CD4-positive, alpha-beta memory T cell (primary cell): ENCODE data around the gene SLC18A3. TPM values are rescaled to one million over a fixed set of nuclear protein-coding genes. Genes with fewer than 3 reads are reported as not detected.

Source experiments
- CTCF ChIA-PET: fragments of 350-600 bp; sonication (Branson Sonifier 250); formaldehyde crosslinking; loops from one replicate; lab custom pipeline; 2021; ENCODE audit warnings: inconsistent platforms; ENCODE audit not compliant: partially characterized antibody; lab: Charles Lee
- POLR2A ChIA-PET: fragments of 350-600 bp; sonication (Branson Sonifier 250); formaldehyde crosslinking; loops from one replicate; lab custom pipeline; 2021; ENCODE audit not compliant: partially characterized antibody; lab: Charles Lee
- DNase-seq, 5 donors: peaks; one replicate each; pipeline versions ENCODE4 v3.0.0 to v3.0.0-alpha.2; 2020 to 2022; ENCODE audit warnings: mixed read lengths in 1 of 5
- H3K27ac ChIP-seq: one replicate; pipeline ENCODE4 v1.7.0; 2013; ENCODE audit warnings: low read depth, low read length
- H3K27me3 ChIP-seq: 2 replicates; pipeline ENCODE4 v1.7.0; 2013; ENCODE audit warnings: mild to moderate bottlenecking, low read length, moderate library complexity; ENCODE audit not compliant: insufficient read depth
- H3K36me3 ChIP-seq: 2 replicates; pipeline ENCODE4 v1.7.0; 2013; ENCODE audit warnings: mild to moderate bottlenecking, low read length, moderate library complexity; ENCODE audit not compliant: insufficient read depth
- H3K4me1 ChIP-seq: 2 replicates; pipeline ENCODE4 v1.7.0; 2013; ENCODE audit warnings: mild to moderate bottlenecking, low read length, moderate library complexity; ENCODE audit not compliant: insufficient read depth
- H3K4me3 ChIP-seq, 2 donors: one replicate each; pipeline ENCODE4 v1.7.0; 2013; ENCODE audit warnings: low read length in 2 of 2, mild to moderate bottlenecking in 1 of 2
- H3K9me3 ChIP-seq, 2 donors: one replicate each; pipeline ENCODE4 v1.7.0; 2013; ENCODE audit warnings: low read length in 2 of 2, control low read depth in 1 of 2; ENCODE audit not compliant: control insufficient read depth in 1 of 2
- H3K27ac Mint-ChIP-seq, 7 donors: one replicate each; pipeline ENCODE4 v1.8.0; 2020 to 2021; ENCODE audit warnings: mixed read lengths in 7 of 7, mild to moderate bottlenecking in 6 of 7, inconsistent platforms in 3 of 7, moderate library complexity in 3 of 7
- H3K27me3 Mint-ChIP-seq, 2 donors: one replicate each; pipeline ENCODE4 v1.8.0; 2020 to 2021; ENCODE audit warnings: mixed read lengths in 2 of 2
- H3K36me3 Mint-ChIP-seq, 2 donors: one replicate each; pipeline ENCODE4 v1.8.0; 2020 to 2021; ENCODE audit warnings: mixed read lengths in 2 of 2, inconsistent platforms in 1 of 2, mild to moderate bottlenecking in 1 of 2
- H3K4me1 Mint-ChIP-seq, 4 donors: one replicate each; pipeline ENCODE4 v1.8.0; 2020 to 2021; ENCODE audit warnings: mixed read lengths in 4 of 4, mild to moderate bottlenecking in 1 of 4
- H3K4me3 Mint-ChIP-seq, 8 donors: one replicate each; pipeline ENCODE4 v1.8.0; 2020 to 2021; ENCODE audit warnings: mixed read lengths in 8 of 8, mild to moderate bottlenecking in 7 of 8, moderate library complexity in 6 of 8, inconsistent platforms in 3 of 8
- H3K9me3 Mint-ChIP-seq, 8 donors: one replicate each; pipeline ENCODE4 v1.8.0; 2020 to 2021; ENCODE audit warnings: mixed read lengths in 8 of 8, mild to moderate bottlenecking in 5 of 8, inconsistent platforms in 3 of 8, moderate library complexity in 1 of 8
- intact Hi-C: fragments of 100-400 bp; cut with micrococcal nuclease; formaldehyde crosslinking; loops from one replicate; pipeline ENCODE4 v1.15.1; 2023
- polyA plus RNA-seq, 2 donors: library from polyadenylated mRNA; unstranded; fragments of 300-500 nt; fragmentation: Illumina TruSeq; gene quantifications; one replicate each; pipeline ENCODE4 v1.2.3, GENCODE V29; 2021
- total RNA-seq, 2 experiments: library from RNA; stranded (reverse); gene quantifications; one replicate each; pipeline ENCODE4 v1.2.3, GENCODE V29; 2021

The SLC18A3 gene
- total and polyA plus RNA-seq, 4 experiments from 2014 or later: not detected

- peaks cover 13 to 32% of the 10 kb centered on the region in 2 donors for H3K27me3 Mint-ChIP-seq
- H3K4me3 Mint-ChIP-seq: no peak overlapping the region
- POLR2A ChIA-PET: no interaction called here
- CTCF ChIA-PET: interaction anchor here (1.0 kb wide), 1 partner anchor 44 kb away, joined by 3 read pairs; no protein-coding TSS in a partner anchor
- no peak for DNase-seq
- H3K4me1 Mint-ChIP-seq: peaks cover 0 to 6% (median 2%) of the 10 kb centered on the region in 4 donors
- Histone ChIP-seq H3K27ac (no peak overlapping the region), H3K36me3 (no peaks in the 10 kb centered on the region), H3K4me1 (no peaks in the 10 kb centered on the region), H3K9me3 (no peaks in the 10 kb centered on the region), H3K4me3 (no peak overlapping the region), H3K27me3 (no peaks in the 10 kb centered on the region)
- H3K9me3 Mint-ChIP-seq: no peaks in the 10 kb centered on the region
- no peak overlapping the region for H3K27ac Mint-ChIP-seq
- intact Hi-C loops: no loop called here
- no peaks in the 10 kb centered on the region for H3K36me3 Mint-ChIP-seq
These were observed 14.2 kb upstream of the SLC18A3 start for GRCh38 chr10:49595713-49596492.

- H3K9me3 Mint-ChIP-seq: no peaks in the 10 kb centered on the region
- no peak overlapping the region for H3K27ac ChIP-seq
- no peak overlapping the region for H3K4me3 ChIP-seq
- H3K36me3 ChIP-seq: no peaks in the 10 kb centered on the region
- H3K4me1 Mint-ChIP-seq: peaks cover 0 to 6% (median 2%) of the 10 kb centered on the region in 4 donors
- no peak for DNase-seq
- no peaks in the 10 kb centered on the region for H3K36me3 Mint-ChIP-seq
- intact Hi-C loops: no loop called here
- H3K27ac Mint-ChIP-seq: no peak overlapping the region
- ChIA-PET CTCF (no interaction called here), POLR2A (no interaction called here)
- H3K27me3 ChIP-seq: no peaks in the 10 kb centered on the region
- H3K4me3 Mint-ChIP-seq: no peak overlapping the region
- H3K4me1 ChIP-seq: no peaks in the 10 kb centered on the region
- no peaks in the 10 kb centered on the region for H3K9me3 ChIP-seq
- peaks cover 13 to 33% of the 10 kb centered on the region in 2 donors for H3K27me3 Mint-ChIP-seq
These were observed 13.7 kb upstream of the SLC18A3 start for GRCh38 chr10:49596493-49596809.

GRCh38 chr10:49596836-49597235 is 13.3 kb upstream of the SLC18A3 start:
- H3K27me3 Mint-ChIP-seq: peaks cover 9 to 30% of the 10 kb centered on the region in 2 donors
- Histone ChIP-seq H3K9me3 (no peaks in the 10 kb centered on the region), H3K27me3 (no peaks in the 10 kb centered on the region), H3K4me1 (no peaks in the 10 kb centered on the region), H3K36me3 (no peaks in the 10 kb centered on the region), H3K27ac (no peak overlapping the region), H3K4me3 (no peak overlapping the region)
- no peak for DNase-seq
- H3K27ac Mint-ChIP-seq: no peak overlapping the region
- ChIA-PET POLR2A (no interaction called here), CTCF (no interaction called here)
- H3K36me3 Mint-ChIP-seq: no peaks in the 10 kb centered on the region
- no peak overlapping the region for H3K4me3 Mint-ChIP-seq
- H3K4me1 Mint-ChIP-seq: peaks cover 0 to 6% (median 2%) of the 10 kb centered on the region in 4 donors
- H3K9me3 Mint-ChIP-seq: no peaks in the 10 kb centered on the region
- intact Hi-C loops: no loop called here

GRCh38 chr10:49597426-49598163 is 12.5 kb upstream of the SLC18A3 start:
- Mint-ChIP-seq H3K36me3 (no peaks in the 10 kb centered on the region), H3K27ac (no peak overlapping the region), H3K27me3 (peaks cover 11 to 30% of the 10 kb centered on the region in 2 donors), H3K9me3 (no peaks in the 10 kb centered on the region), H3K4me3 (no peak overlapping the region), H3K4me1 (peaks cover 0 to 6% (median 2%) of the 10 kb centered on the region in 4 donors)
- H3K9me3 ChIP-seq: no peaks in the 10 kb centered on the region
- H3K27me3 ChIP-seq: no peaks in the 10 kb centered on the region
- CTCF ChIA-PET: no interaction called here
- intact Hi-C loops: no loop called here
- DNase-seq: no peak
- no peak overlapping the region for H3K27ac ChIP-seq
- no peaks in the 10 kb centered on the region for H3K36me3 ChIP-seq
- POLR2A ChIA-PET: no interaction called here
- no peak overlapping the region for H3K4me3 ChIP-seq
- H3K4me1 ChIP-seq: no peaks in the 10 kb centered on the region

- Histone ChIP-seq H3K27me3 (no peaks in the 10 kb centered on the region), H3K4me3 (no peak overlapping the region), H3K9me3 (no peaks in the 10 kb centered on the region), H3K36me3 (no peaks in the 10 kb centered on the region), H3K4me1 (no peaks in the 10 kb centered on the region), H3K27ac (no peak overlapping the region)
- no peak overlapping the region for H3K27ac Mint-ChIP-seq
- no peaks in the 10 kb centered on the region for H3K9me3 Mint-ChIP-seq
- H3K4me3 Mint-ChIP-seq: no peak overlapping the region
- no peak for DNase-seq
- CTCF ChIA-PET: no interaction called here
- POLR2A ChIA-PET: no interaction called here
- no peaks in the 10 kb centered on the region for H3K36me3 Mint-ChIP-seq
- intact Hi-C loops: no loop called here
- peaks cover 0 to 3% (median under 1%) of the 10 kb centered on the region in 4 donors for H3K4me1 Mint-ChIP-seq
- peaks cover 10 to 31% of the 10 kb centered on the region in 2 donors for H3K27me3 Mint-ChIP-seq
These were observed 11.8 kb upstream of the SLC18A3 start for GRCh38 chr10:49598164-49598856.

GRCh38 chr10:49598986-49599385 is 11.1 kb upstream of the SLC18A3 start:
- no peaks in the 10 kb centered on the region for H3K9me3 ChIP-seq
- no peak overlapping the region for H3K27ac Mint-ChIP-seq
- ChIA-PET POLR2A (no interaction called here), CTCF (no interaction called here)
- H3K4me3 ChIP-seq: no peak overlapping the region
- H3K36me3 ChIP-seq: no peaks in the 10 kb centered on the region
- no peak overlapping the region for H3K27ac ChIP-seq
- peaks cover 0 to 2% (median 0%) of the 10 kb centered on the region in 8 donors for H3K9me3 Mint-ChIP-seq
- H3K4me1 ChIP-seq: no peaks in the 10 kb centered on the region
- H3K27me3 ChIP-seq: no peaks in the 10 kb centered on the region
- H3K4me1 Mint-ChIP-seq: peaks cover 0 to 3% (median under 1%) of the 10 kb centered on the region in 4 donors
- H3K27me3 Mint-ChIP-seq: peaks cover 13 to 35% of the 10 kb centered on the region in 2 donors
- H3K4me3 Mint-ChIP-seq: no peak overlapping the region
- DNase-seq: no peak
- no peaks in the 10 kb centered on the region for H3K36me3 Mint-ChIP-seq
- intact Hi-C loops: no loop called here

- POLR2A ChIA-PET: no interaction called here
- H3K4me1 ChIP-seq: no peaks in the 10 kb centered on the region
- H3K27ac ChIP-seq: no peak overlapping the region
- no peaks in the 10 kb centered on the region for H3K9me3 ChIP-seq
- intact Hi-C loops: no loop called here
- H3K4me3 Mint-ChIP-seq: no peak overlapping the region
- no peaks in the 10 kb centered on the region for H3K36me3 Mint-ChIP-seq
- CTCF ChIA-PET: no interaction called here
- peaks cover 0 to under 1% (median under 1%) of the 10 kb centered on the region in 4 donors for H3K4me1 Mint-ChIP-seq
- H3K4me3 ChIP-seq: no peak overlapping the region
- peaks cover under 1% of the 10 kb centered on the region for H3K27me3 ChIP-seq
- peaks cover 13 to 39% of the 10 kb centered on the region in 2 donors for H3K27me3 Mint-ChIP-seq
- H3K9me3 Mint-ChIP-seq: peaks cover 0 to 3% (median 0%) of the 10 kb centered on the region in 8 donors
- no peaks in the 10 kb centered on the region for H3K36me3 ChIP-seq
- no peak for DNase-seq
- H3K27ac Mint-ChIP-seq: no peak overlapping the region
These were observed 10.6 kb upstream of the SLC18A3 start for GRCh38 chr10:49599546-49599945.
